Hepatocyte (in vitro differentiated cells): Measurements from ENCODE around the gene PET117. TPM values are rescaled to one million over a fixed set of nuclear protein-coding genes. Genes with fewer than 3 reads are reported as not detected.

Source experiments
- DNase-seq: peaks from one replicate; pipeline ENCODE4 v3.0.0-alpha.2; 2016; ENCODE audit warnings: low spot score
- H2AFZ ChIP-seq: fragments of 200-600 bp; sonication (generic); 2 replicates; pipeline ENCODE4 v1.6.0; 2016; ENCODE audit warnings: antibody characterized with exemption, mild to moderate bottlenecking
- H3K27ac ChIP-seq: fragments of 200-600 bp; sonication (generic); 2 replicates; pipeline ENCODE4 v1.5.1; 2016; ENCODE audit warnings: mild to moderate bottlenecking
- H3K27me3 ChIP-seq: fragments of 200-600 bp; sonication (generic); 2 replicates; pipeline ENCODE4 v1.6.1; 2016
- H3K36me3 ChIP-seq: fragments of 200-600 bp; sonication (generic); replicated peaks from 2 replicates; pipeline ENCODE4 v1.5.1; 2016; ENCODE audit warnings: low read depth; ENCODE audit not compliant: insufficient read depth
- H3K4me1 ChIP-seq: fragments of 200-600 bp; sonication (generic); 2 replicates; pipeline ENCODE4 v1.5.1; 2016; ENCODE audit warnings: mild to moderate bottlenecking, moderate library complexity; ENCODE audit not compliant: insufficient read depth
- H3K4me2 ChIP-seq: fragments of 200-600 bp; sonication (generic); 2 replicates; pipeline ENCODE4 v1.6.0; 2016
- H3K4me3 ChIP-seq: fragments of 200-600 bp; sonication (generic); 2 replicates; pipeline ENCODE4 v1.5.1; 2016; ENCODE audit warnings: mild to moderate bottlenecking
- H3K79me2 ChIP-seq: fragments of 200-600 bp; sonication (generic); 2 replicates; pipeline ENCODE4 v1.6.0; 2017; ENCODE audit warnings: mild to moderate bottlenecking
- H3K9me2 ChIP-seq: fragments of 200-600 bp; sonication (generic); replicated peaks from 2 replicates; pipeline ENCODE4 v1.6.0; 2017; ENCODE audit warnings: mild to moderate bottlenecking; ENCODE audit not compliant: insufficient read depth
- H3K9me3 ChIP-seq: fragments of 200-600 bp; sonication (generic); 2 replicates; pipeline ENCODE4 v1.5.1; 2016; ENCODE audit warnings: low read depth, mild to moderate bottlenecking
- H4K20me1 ChIP-seq: fragments of 200-600 bp; sonication (generic); 2 replicates; pipeline ENCODE4 v1.6.0; 2016; ENCODE audit warnings: mild to moderate bottlenecking; ENCODE audit not compliant: insufficient read depth, poor library complexity, severe bottlenecking
- CTCF ChIP-seq: fragments of 200-600 bp; sonication (generic); IDR thresholded peaks from 2 replicates; pipeline ENCODE4 v1.5.1; 2016; ENCODE audit warnings: antibody characterized with exemption, mild to moderate bottlenecking; ENCODE audit not compliant: poor library complexity
- EZH2 ChIP-seq: fragments of 200-600 bp; sonication (generic); IDR thresholded peaks from 2 replicates; pipeline ENCODE4 v1.6.1; 2016; ENCODE audit warnings: antibody characterized with exemption, mild to moderate bottlenecking, borderline replicate concordance
- EZH2phosphoT487 ChIP-seq: fragments of 200-600 bp; sonication (generic); IDR thresholded peaks from one replicate; pipeline ENCODE4 v1.6.1; 2018; ENCODE audit warnings: antibody characterized with exemption, mild to moderate bottlenecking, low read depth, moderate library complexity; ENCODE audit not compliant: unreplicated experiment, severe bottlenecking
- WGBS: methylation state at CpG from one replicate; pipeline ENCODE4 v1.1.6; 2016; ENCODE audit warnings: low lambda C conversion rate; ENCODE audit errors: missing lambda C conversion rate; 5-methylcytosine and 5-hydroxymethylcytosine counted together
- polyA plus RNA-seq: library from polyadenylated mRNA; unstranded; fragments of >200 nt; fragmentation: Nextera tagmentation; extraction: Ambion mirVana; gene quantifications from 2 replicates; pipeline ENCODE4 v1.2.1, GENCODE V29; 2016
- total RNA-seq: library from RNA; depleted of rRNA; stranded (reverse); fragments of >200 nt; gene quantifications from 2 replicates; pipeline ENCODE4 v1.2.3, GENCODE V29; 2014

Gene PET117
- total and polyA plus RNA-seq, 2 experiments from 2014 or later = 24.7 to 27.7 TPM

GRCh38 chr20:18090477-18090876 is 47.2 kb upstream of the PET117 start:
- WGBS = 97% methylated on average over 10 of the region's 10 CpGs
- Histone ChIP-seq H4K20me1 (no peaks in the 10 kb centered on the region), H3K27me3 (no peaks in the 10 kb centered on the region), H2AFZ (no peak overlapping the region), H3K27ac (no peak overlapping the region), H3K4me1 (no peaks in the 10 kb centered on the region), H3K4me2 (no peak overlapping the region), H3K79me2 (no peaks in the 10 kb centered on the region), H3K4me3 (no peak overlapping the region), H3K9me2 (no peaks in the 10 kb centered on the region), H3K36me3 (no peaks in the 10 kb centered on the region), H3K9me3 (no peaks in the 10 kb centered on the region)
- no peak for DNase-seq
- TF ChIP-seq EZH2 (no peak), EZH2phosphoT487 (no peak), CTCF (no peak)

GRCh38 chr20:18091623-18092022 is 46.0 kb upstream of the PET117 start:
- H3K27ac ChIP-seq = no peak overlapping the region
- H3K79me2 ChIP-seq = no peaks in the 10 kb centered on the region
- H3K27me3 ChIP-seq = no peaks in the 10 kb centered on the region
- H3K9me3 ChIP-seq = no peaks in the 10 kb centered on the region
- H4K20me1 ChIP-seq = no peaks in the 10 kb centered on the region
- no peak overlapping the region for H2AFZ ChIP-seq
- H3K4me3 ChIP-seq = no peak overlapping the region
- no peak for TF ChIP-seq CTCF
- no peak for TF ChIP-seq EZH2
- TF ChIP-seq EZH2phosphoT487 = no peak
- no peak for DNase-seq
- H3K4me1 ChIP-seq = no peaks in the 10 kb centered on the region
- no peak overlapping the region for H3K4me2 ChIP-seq
- 54% methylated on average over 7 of the region's 7 CpGs for WGBS
- H3K36me3 ChIP-seq = no peaks in the 10 kb centered on the region
- H3K9me2 ChIP-seq = no peaks in the 10 kb centered on the region

- Histone ChIP-seq H3K27ac (no peak overlapping the region), H3K9me3 (no peaks in the 10 kb centered on the region), H3K4me1 (no peaks in the 10 kb centered on the region)
Measured at GRCh38 chr20:18092890-18093289, 44.8 kb upstream of the PET117 start.

More at GRCh38 chr20:18092890-18093289, 44.8 kb upstream of the PET117 start:
- no peaks in the 10 kb centered on the region for H4K20me1 ChIP-seq
- TF ChIP-seq EZH2 = no peak
- no peak for TF ChIP-seq EZH2phosphoT487
- TF ChIP-seq CTCF = no peak
- DNase-seq = no peak
- no peak overlapping the region for H3K4me2 ChIP-seq
- 92% methylated on average over 8 of the region's 8 CpGs for WGBS
- no peaks in the 10 kb centered on the region for H3K27me3 ChIP-seq
- H3K79me2 ChIP-seq = no peaks in the 10 kb centered on the region
- H3K36me3 ChIP-seq = no peaks in the 10 kb centered on the region
- H2AFZ ChIP-seq = no peak overlapping the region
- no peak overlapping the region for H3K4me3 ChIP-seq
- no peaks in the 10 kb centered on the region for H3K9me2 ChIP-seq
